NCI-H2196 (cell line): ENCODE measurements around the gene SLC45A3.

Source experiments
- DNase-seq: peaks from one replicate; lab custom pipeline; 2025; ENCODE audit not compliant: unreplicated experiment; lab: John Stamatoyannopoulos, UW

The SLC45A3 gene

DNA sequence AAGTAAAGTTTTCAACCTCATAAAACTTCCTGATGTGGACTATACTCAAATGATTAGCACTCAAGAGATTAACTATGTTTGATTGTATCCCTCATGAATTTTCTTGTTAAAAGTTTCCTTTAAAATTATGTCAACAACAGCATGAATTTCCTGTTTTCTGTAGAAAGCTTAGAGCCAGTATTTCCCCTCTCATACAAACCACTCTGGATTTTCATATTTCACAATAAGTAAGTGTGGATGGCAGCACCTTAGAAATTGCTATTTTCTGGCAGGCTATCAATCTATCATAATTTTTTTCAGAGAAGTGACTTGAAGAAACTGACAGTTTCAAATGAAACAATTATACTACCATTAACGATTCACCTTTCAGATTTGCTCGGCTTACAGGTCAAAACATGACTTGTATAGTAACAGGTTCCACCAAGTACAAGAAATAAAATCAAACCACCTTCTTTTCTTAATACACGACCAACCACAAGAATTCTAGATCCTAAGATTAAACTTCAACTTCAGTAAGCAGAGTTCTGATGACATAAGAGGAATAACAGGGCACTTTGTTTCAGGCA is 69.3 kb downstream of the SLC45A3 start:
- no peak for DNase-seq

DNA sequence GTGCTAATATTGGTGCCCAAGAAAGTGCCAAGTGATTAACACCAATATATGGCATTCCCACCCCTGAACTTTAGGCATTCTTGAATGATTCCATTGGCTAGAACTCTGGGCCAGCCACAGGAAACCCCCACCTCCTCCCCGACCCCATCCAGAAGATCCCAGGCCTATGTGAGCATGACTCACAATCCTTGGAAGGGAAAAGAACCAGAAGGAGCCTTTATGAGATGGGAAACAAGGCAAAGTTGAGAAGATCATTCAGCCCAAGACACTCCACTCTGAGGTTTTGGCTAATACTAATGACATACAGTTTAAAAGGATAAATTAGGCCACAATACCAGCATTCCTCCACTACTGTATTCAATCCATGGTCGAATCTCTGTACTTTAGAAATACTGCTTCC is 70.3 kb downstream of the SLC45A3 start:
- DNase-seq, result no peak
